ENCODE measurements around the gene ANKMY1. TPM values are rescaled to one million over a fixed set of nuclear protein-coding genes. Genes with fewer than 3 reads are reported as not detected.

ANKMY1 gene
- total RNA-seq, 1 donor: 11.2 TPM

DNA sequence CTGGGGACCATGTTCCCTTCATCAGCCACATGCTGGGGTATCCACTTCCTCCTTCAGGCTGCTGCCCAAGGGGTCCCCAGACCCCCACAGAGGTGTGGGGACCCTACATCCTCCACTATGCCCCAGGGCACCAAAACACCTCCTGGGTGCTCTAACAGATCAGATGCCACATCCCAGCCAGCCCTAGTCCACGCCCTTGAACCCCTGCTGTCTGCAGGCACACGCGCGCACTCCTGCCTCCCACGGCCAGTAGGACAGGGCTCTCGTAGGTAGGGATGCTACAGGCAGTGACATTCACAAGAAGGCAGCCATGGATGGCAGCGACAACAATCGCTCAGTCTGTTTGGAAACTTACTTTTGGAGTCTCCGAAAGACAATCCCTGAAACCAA lies 125.4 kb downstream of the ANKMY1 start:
- Histone ChIP-seq H3K27ac (ENCODE audit: low read depth, low read length) (no peak overlapping the region), H3K79me2 (ENCODE audit: insufficient read depth, low read length) (peaks cover 11% of the 10 kb centered on the region), H3K36me3 (ENCODE audit: insufficient read depth, low read length) (no peaks in the 10 kb centered on the region), H2AFZ (ENCODE audit: low read length) (no peak overlapping the region), H4K20me1 (ENCODE audit: insufficient read depth, low read length) (peaks cover 8% of the 10 kb centered on the region), H3K27me3 (ENCODE audit: insufficient read depth, low read length) (no peaks in the 10 kb centered on the region), H3K9me3 (ENCODE audit: low read depth, low read length) (no peaks in the 10 kb centered on the region), H3K4me3 (ENCODE audit: insufficient read depth, low read length) (no peak overlapping the region), H3K4me1 (ENCODE audit: insufficient read depth, low read length) (peaks cover 18% of the 10 kb centered on the region), H3K4me2 (ENCODE audit: insufficient read depth, low read length) (no peak overlapping the region)
- no peak for TF ChIP-seq CTCF (IDR thresholded peaks at IDR 0.05; ENCODE audit: extremely low read depth, low read depth, low read length)
- DNase-seq (ENCODE audit: insufficient read length, low spot score, missing footprints): peak; percentile 77

DNA sequence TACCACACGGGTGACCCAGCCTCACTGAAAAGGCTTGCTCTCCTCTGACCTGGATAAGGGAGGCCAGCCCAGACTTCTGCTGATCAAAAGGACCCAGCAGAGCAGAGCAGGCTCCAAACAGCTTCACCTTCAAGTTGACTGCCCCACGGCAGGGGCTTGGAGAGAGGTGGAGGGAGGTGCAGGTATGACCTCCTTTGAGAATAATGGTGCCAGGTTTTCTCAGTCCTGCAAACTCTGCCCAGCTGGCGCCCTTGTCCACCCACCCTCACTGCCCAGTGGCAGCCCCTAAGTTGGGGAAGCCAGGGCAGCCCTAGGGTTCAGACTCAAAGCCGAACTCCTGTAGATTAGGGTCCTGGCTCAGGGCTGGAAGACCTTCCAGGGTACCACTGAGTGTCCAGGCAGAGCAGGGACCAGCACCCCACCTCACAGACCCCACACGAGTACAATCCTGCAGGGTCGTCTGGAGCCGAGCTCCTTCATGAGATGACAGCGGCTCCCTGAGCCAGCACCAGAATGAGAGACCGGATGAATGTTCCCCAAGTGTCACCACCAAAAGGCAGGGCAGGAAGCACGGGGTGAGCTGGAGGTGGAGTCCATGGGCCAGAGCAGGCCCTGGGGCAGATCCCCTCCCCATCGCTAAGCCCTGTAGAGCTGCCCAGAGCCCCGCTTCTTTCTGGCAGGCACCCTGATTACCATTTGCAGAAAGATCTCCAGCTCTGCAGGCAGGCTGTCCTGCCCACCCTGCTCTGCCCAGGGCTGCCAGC lies 125.9 kb downstream of the ANKMY1 start:
- no peak overlapping the region for H2AFZ ChIP-seq (ENCODE audit: low read length)
- peaks cover 5% of the 10 kb centered on the region for H3K79me2 ChIP-seq (ENCODE audit: insufficient read depth, low read length)
- no peaks in the 10 kb centered on the region for H3K27me3 ChIP-seq (ENCODE audit: insufficient read depth, low read length)
- DNase-seq (ENCODE audit: insufficient read length, low spot score, missing footprints): peak; percentile 70
- H3K36me3 ChIP-seq (ENCODE audit: insufficient read depth, low read length): no peaks in the 10 kb centered on the region
- no peaks in the 10 kb centered on the region for H3K9me3 ChIP-seq (ENCODE audit: low read depth, low read length)
- H3K4me1 ChIP-seq (ENCODE audit: insufficient read depth, low read length): peaks cover 15% of the 10 kb centered on the region
- peaks cover 2% of the 10 kb centered on the region for H4K20me1 ChIP-seq (ENCODE audit: insufficient read depth, low read length)
- no peak for TF ChIP-seq CTCF (IDR thresholded peaks at IDR 0.05; ENCODE audit: extremely low read depth, low read depth, low read length)
- no peak overlapping the region for H3K27ac ChIP-seq (ENCODE audit: low read depth, low read length)
- H3K4me3 ChIP-seq (ENCODE audit: insufficient read depth, low read length): no peak overlapping the region
- H3K4me2 ChIP-seq (ENCODE audit: insufficient read depth, low read length): no peak overlapping the region

- Histone ChIP-seq H3K79me2 (ENCODE audit: insufficient read depth, low read length) (no peaks in the 10 kb centered on the region), H4K20me1 (ENCODE audit: insufficient read depth, low read length) (no peaks in the 10 kb centered on the region), H3K36me3 (ENCODE audit: insufficient read depth, low read length) (no peaks in the 10 kb centered on the region), H3K4me3 (ENCODE audit: insufficient read depth, low read length) (no peak overlapping the region), H2AFZ (ENCODE audit: low read length) (no peak overlapping the region), H3K4me1 (ENCODE audit: insufficient read depth, low read length) (peaks cover 14% of the 10 kb centered on the region), H3K4me2 (ENCODE audit: insufficient read depth, low read length) (no peak overlapping the region), H3K27ac (ENCODE audit: low read depth, low read length) (no peak overlapping the region), H3K27me3 (ENCODE audit: insufficient read depth, low read length) (no peaks in the 10 kb centered on the region), H3K9me3 (ENCODE audit: low read depth, low read length) (no peaks in the 10 kb centered on the region)
- no peak for DNase-seq (ENCODE audit: insufficient read length, low spot score, missing footprints)
- TF ChIP-seq CTCF (IDR thresholded peaks at IDR 0.05; ENCODE audit: extremely low read depth, low read depth, low read length): no peak
Observed at GRCh38 chr2:240431271-240431660, 126.5 kb downstream of the ANKMY1 start.

- H3K27me3 ChIP-seq (ENCODE audit: insufficient read depth, low read length): no peaks in the 10 kb centered on the region
- no peaks in the 10 kb centered on the region for H4K20me1 ChIP-seq (ENCODE audit: insufficient read depth, low read length)
- H3K9me3 ChIP-seq (ENCODE audit: low read depth, low read length): no peaks in the 10 kb centered on the region
- H2AFZ ChIP-seq (ENCODE audit: low read length): no peak overlapping the region
- H3K4me3 ChIP-seq (ENCODE audit: insufficient read depth, low read length): no peak overlapping the region
- TF ChIP-seq CTCF (IDR thresholded peaks at IDR 0.05; ENCODE audit: extremely low read depth, low read depth, low read length): no peak
- H3K27ac ChIP-seq (ENCODE audit: low read depth, low read length): no peak overlapping the region
- no peaks in the 10 kb centered on the region for H3K79me2 ChIP-seq (ENCODE audit: insufficient read depth, low read length)
- no peak overlapping the region for H3K4me2 ChIP-seq (ENCODE audit: insufficient read depth, low read length)
- H3K36me3 ChIP-seq (ENCODE audit: insufficient read depth, low read length): no peaks in the 10 kb centered on the region
- peaks cover 14% of the 10 kb centered on the region for H3K4me1 ChIP-seq (ENCODE audit: insufficient read depth, low read length)
- DNase-seq (ENCODE audit: insufficient read length, low spot score, missing footprints): peak; percentile 49
Observed at GRCh38 chr2:240430595-240430994, 127.2 kb downstream of the ANKMY1 start.
